K562 (cell line): ENCODE measurements around the gene ERICH2. TPM values are rescaled to one million over a fixed set of nuclear protein-coding genes. Genes with fewer than 3 reads are reported as not detected.

Experiments used
- ATAC-seq: fragments of 200-7000 bp; cut with Tn5 transposase; 3 replicates; pipeline ENCODE4 v1.9.1; 2020; ENCODE audit warnings: moderate library complexity
- BruUV-seq: library from RNA; stranded (reverse); fragments of 400-500 nt; replicated peaks from 2 replicates; lab custom pipeline; 2021; lab: Mats Ljungman, UMichigan
- CTCF ChIA-PET: fragments of 300-600 bp; formaldehyde crosslinking; extraction: SDS; loops from one replicate; lab custom pipeline; 2021; ENCODE audit warnings: low intra/inter-chr PET ratio; lab: Yijun Ruan, JAX
- POLR2A ChIA-PET: fragments of 300-600, 350-650 bp; sonication (Branson Sonifier 250); formaldehyde crosslinking; extraction: SDS; loops from one replicate; lab custom pipeline; 2021; ENCODE audit warnings: antibody characterized with exemption, inconsistent platforms; lab: Yijun Ruan, JAX
- DNase-seq, 4 experiments: peaks; one replicate each; pipeline versions ENCODE4 v3.0.0 to v3.0.0-alpha.2; 2011 to 2018; ENCODE audit warnings: low spot score in 3 of 4, mixed read lengths in 3 of 4; ENCODE audit errors: extremely low read depth in 1 of 4
- FAIRE-seq: peaks from 2 replicates; lab custom pipeline; 2011; peaks lifted over from hg19 to GRCh38; lab: Jason Lieb, UNC
- H2AFZ ChIP-seq: 2 replicates; pipeline ENCODE4 v1.6.0; 2011; ENCODE audit warnings: low read depth, low read length, control low read depth, inconsistent platforms
- H3K27ac ChIP-seq: fragments of 200-600 bp; 3 replicates; pipeline ENCODE4 v1.8.0; 2011; ENCODE audit warnings: low read depth, mild to moderate bottlenecking, control low read depth, inconsistent platforms, low read length, moderate library complexity, mixed read lengths; ENCODE audit errors: extremely low read depth
- H3K27me3 ChIP-seq, 2 experiments: fragments of 300-600 bp in 1 of 2; 2 replicates in 1 of 2; 3 replicates in 1 of 2; pipeline versions ENCODE4 v1.6.0 to v1.8.0; 2011; ENCODE audit warnings: inconsistent platforms in 2 of 2, low read length in 2 of 2, mild to moderate bottlenecking in 1 of 2, mixed read lengths in 1 of 2, moderate library complexity in 1 of 2; ENCODE audit not compliant: control insufficient read depth in 2 of 2, insufficient read depth in 2 of 2
- H3K36me3 ChIP-seq: fragments of 300-600 bp; 3 replicates; pipeline ENCODE4 v1.8.0; 2011; ENCODE audit warnings: mild to moderate bottlenecking, low read length, inconsistent platforms; ENCODE audit not compliant: control insufficient read depth, insufficient read depth
- H3K4me1 ChIP-seq, 2 experiments: fragments of 200-600 bp in 1 of 2; replicated peaks in 1 of 2; 2 replicates in 1 of 2; 3 replicates in 1 of 2; pipeline versions ENCODE4 v1.5.1 to v1.8.0; 2011; ENCODE audit warnings: inconsistent platforms in 2 of 2, low read length in 2 of 2, mild to moderate bottlenecking in 1 of 2, mixed read lengths in 1 of 2, moderate library complexity in 1 of 2; ENCODE audit not compliant: control insufficient read depth in 2 of 2, insufficient read depth in 2 of 2
- H3K4me2 ChIP-seq: 2 replicates; pipeline ENCODE4 v1.6.1; 2011; ENCODE audit warnings: low read length, control low read depth, inconsistent platforms, mixed read lengths; ENCODE audit not compliant: insufficient read depth
- H3K4me3 ChIP-seq: fragments of 200-600 bp; sonication (generic), shearing (Covaris generic); 2 replicates; pipeline ENCODE4 v1.5.1; 2016; ENCODE audit warnings: control low read depth, inconsistent platforms
- H3K79me2 ChIP-seq: fragments of 200-600 bp; 3 replicates; pipeline ENCODE4 v1.8.0; 2011; ENCODE audit warnings: low read length, inconsistent platforms; ENCODE audit not compliant: control insufficient read depth, insufficient read depth
- H3K9ac ChIP-seq, 2 experiments: 2 replicates each; pipeline versions ENCODE4 v1.6.0 to v1.6.1; 2011; ENCODE audit warnings: low read depth in 2 of 2, low read length in 2 of 2, control low read depth in 1 of 2, inconsistent platforms in 1 of 2, mild to moderate bottlenecking in 1 of 2, mixed read lengths in 1 of 2; ENCODE audit not compliant: insufficient read depth in 1 of 2
- H3K9me1 ChIP-seq: one replicate; pipeline ENCODE4 v1.6.0; 2011; ENCODE audit warnings: inconsistent platforms, mild to moderate bottlenecking, low read length, moderate library complexity; ENCODE audit not compliant: control insufficient read depth, insufficient read depth
- H3K9me3 ChIP-seq: replicated peaks from 2 replicates; pipeline ENCODE4 v1.5.1; 2011; ENCODE audit warnings: low read depth, low read length, inconsistent platforms; ENCODE audit not compliant: control insufficient read depth, insufficient read depth
- H4K20me1 ChIP-seq: replicated peaks from 2 replicates; pipeline ENCODE4 v1.6.1; 2011; ENCODE audit warnings: low read length, inconsistent platforms, mixed read lengths; ENCODE audit not compliant: control insufficient read depth, insufficient read depth
- POLR2G ChIP-seq: fragments of 200-400 bp; formaldehyde crosslinking; IDR thresholded peaks from 2 replicates; pipeline ENCODE4 v1.6.1; 2017; ENCODE audit warnings: low read depth, mild to moderate bottlenecking, antibody characterized with exemption, low read length, moderate library complexity
- RBM22 ChIP-seq: fragments of 200-400 bp; formaldehyde crosslinking; IDR thresholded peaks from 2 replicates; pipeline ENCODE4 v1.6.1; 2018; ENCODE audit warnings: low read length, low read depth; ENCODE audit not compliant: poor library complexity, severe bottlenecking
- ZBTB7A ChIP-seq: IDR thresholded peaks from 2 replicates; pipeline ENCODE4 v1.6.1; 2011; ENCODE audit warnings: low read depth, mild to moderate bottlenecking, low read length, moderate library complexity, borderline replicate concordance; ENCODE audit not compliant: control insufficient read depth
- WGBS: fragments of 100-300 bp; shearing (Covaris generic); methylation state at CpG from one replicate; pipeline ENCODE4 v1.1.6; 2016; ENCODE audit warnings: low coverage, mixed read lengths; ENCODE audit not compliant: insufficient coverage; ENCODE audit errors: missing lambda C conversion rate; 5-methylcytosine and 5-hydroxymethylcytosine counted together
- in situ Hi-C: fragments of 300-500 bp; cut with MboI; formaldehyde crosslinking; loops from 4 replicates; pipeline ENCODE4 v1.15.0; 2018; ENCODE audit warnings: inconsistent platforms, mixed read lengths
- intact Hi-C: fragments of 100-400 bp; cut with micrococcal nuclease; formaldehyde crosslinking; loops from 2 replicates; pipeline ENCODE4 v1.14.2; 2022
- polyA plus RNA-seq, 8 experiments: library from polyadenylated mRNA; depleted of rRNA in 4 of 8; stranded (reverse) in 5 of 8; unstranded in 3 of 8; fragments of >200 nt; fragmentation: Nextera tagmentation in 2 of 8; fragmentation: Illumina TruSeq in 1 of 8; extraction: Ambion mirVana in 2 of 8; extraction: Trizol in 1 of 8; gene quantifications; 2 replicates each; pipeline versions ENCODE4 v1.2.1 to v1.2.3, GENCODE V29; 2011 to 2014; ENCODE audit warnings: inconsistent platforms in 1 of 8, missing spikeins in 1 of 8
- total RNA-seq, 7 experiments: library from RNA; depleted of rRNA in 6 of 7; stranded (reverse); fragments of >200 nt in 6 of 7; fragmentation: Illumina TruSeq in 2 of 7; extraction: Trizol in 2 of 7; gene quantifications; 2 replicates each; pipeline versions ENCODE4 v1.2.1 to v1.2.3, GENCODE V29; 2011 to 2021; ENCODE audit warnings: low replicate concordance in 1 of 7

Gene ERICH2
- total and polyA plus RNA-seq, 9 of the 15 experiments (the other 6 are each of a cell fraction or from before 2014, with no cell fraction given) = 0.85 to 2.4 (median 1.6) TPM

- peaks cover 0 to 16% of the 10 kb centered on the region in 2 experiments; a peak in 2 of 5 replicates for H3K27me3 ChIP-seq
- H3K9ac ChIP-seq = no peak overlapping the region
- no peak for DNase-seq
- intact Hi-C loops = no loop called here
- H3K36me3 ChIP-seq = no peaks in the 10 kb centered on the region
- peaks cover 0 to 55% of the 10 kb centered on the region in 2 experiments; a peak in 3 of 5 replicates for H3K4me1 ChIP-seq
- H3K9me3 ChIP-seq = no peaks in the 10 kb centered on the region; the same call in 1 of the 2 replicates
- TF ChIP-seq POLR2G (0 out of 2 replicates have a peak, but pooled peaks have one; percentile 23), RBM22 (no peak), ZBTB7A (peak; percentile 16; the same call in 1 of the 2 replicates)
- TF ChIP-seq, all 486 proteins: peak for 2
- CTCF ChIA-PET = no interaction called here
- FAIRE-seq = no peak
- H3K9me1 ChIP-seq = no peaks in the 10 kb centered on the region
- no TSS peak for BruUV-seq
- ATAC-seq = no peak
- no peaks in the 10 kb centered on the region; the same call in 2 of the 3 replicates for H3K79me2 ChIP-seq
- 83% methylated on average over 38 of the region's 40 CpGs for WGBS
- no peaks in the 10 kb centered on the region for H4K20me1 ChIP-seq
- H3K27ac ChIP-seq = no peak overlapping the region
- in situ Hi-C loops = loop anchor here (25.0 kb wide), 1 partner anchor 884 kb away; no protein-coding TSS in a partner anchor
- H2AFZ ChIP-seq = no peak overlapping the region
- H3K4me2 ChIP-seq = no peak overlapping the region
- POLR2A ChIA-PET = interaction anchor here (0.6 kb wide), 1 partner anchor 23 kb away, joined by 3 read pairs; no protein-coding TSS in a partner anchor
- H3K4me3 ChIP-seq = no peak overlapping the region
Measured at GRCh38 chr2:170821531-170822289, 51.5 kb downstream of the ERICH2 start.
